ENCODE data around the gene IL15RA.

IL15RA gene

DNA sequence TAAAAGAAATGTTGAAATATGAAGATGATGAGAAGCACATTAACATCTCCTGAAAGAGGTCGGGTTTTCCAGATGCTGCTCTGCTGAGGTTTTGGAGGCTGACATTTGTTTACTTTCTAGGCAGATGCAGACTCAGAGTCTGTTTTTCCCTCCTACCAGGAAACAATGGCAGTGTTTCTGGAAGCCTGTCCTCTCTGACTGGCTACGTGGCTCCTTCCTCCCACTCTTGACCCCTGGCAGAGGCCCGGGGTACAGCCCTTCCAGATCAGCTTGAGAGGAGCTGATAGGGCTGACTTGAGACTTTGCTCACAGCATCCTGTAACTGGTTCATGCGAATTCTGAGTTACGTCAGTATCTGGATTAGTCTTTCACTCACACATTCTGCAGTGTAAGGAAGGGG is 41.1 kb upstream of the IL15RA start:
- no peak overlapping the region for H3K4me2 ChIP-seq (ENCODE audit: low read length)
- H2BK5ac ChIP-seq (ENCODE audit: low read depth, low read length, poor library complexity): no peak overlapping the region
- H4K8ac ChIP-seq (ENCODE audit: low read depth, low read length): no peak overlapping the region
- H3K36me3 ChIP-seq (ENCODE audit: control insufficient read depth in 1 of 2, insufficient read depth in 2 of 2, low read length in 2 of 2): no peaks in the 10 kb centered on the region
- no peak overlapping the region for H2AK5ac ChIP-seq (ENCODE audit: low read length)
- H3K79me1 ChIP-seq (ENCODE audit: low read length): no peaks in the 10 kb centered on the region
- H4K91ac ChIP-seq (ENCODE audit: low read depth, low read length): no peak overlapping the region
- H2BK12ac ChIP-seq (ENCODE audit: low read length): no peak overlapping the region
- no peaks in the 10 kb centered on the region for H3K9me3 ChIP-seq (ENCODE audit: insufficient read depth, low read depth, low read length)
- no peak overlapping the region for H3K4ac ChIP-seq (ENCODE audit: low read depth, low read length)
- H3K18ac ChIP-seq (ENCODE audit: low read length): no peak overlapping the region
- no peak for DNase-seq
- no peak overlapping the region for H3K14ac ChIP-seq (ENCODE audit: low read length)
- no peak overlapping the region for H3K27ac ChIP-seq (ENCODE audit: low read depth, low read length)
- no CpG with 5 or more reads among the region's 5 CpGs for WGBS (ENCODE audit: extremely low coverage, insufficient coverage, insufficient read length)
- no peak overlapping the region for H3K9ac ChIP-seq (ENCODE audit: low read length)
- H3K4me3 ChIP-seq (ENCODE audit: low read depth, low read length): no peak overlapping the region
- H4K12ac ChIP-seq (ENCODE audit: low read depth, low read length): no peak overlapping the region
- H2BK120ac ChIP-seq (ENCODE audit: insufficient read depth, low read length, poor library complexity): no peak overlapping the region
- H2AFZ ChIP-seq (ENCODE audit: insufficient read depth, low read length, poor library complexity): no peak overlapping the region
- H3K79me2 ChIP-seq (ENCODE audit: control insufficient read depth, insufficient read depth, low read length, poor library complexity): no peaks in the 10 kb centered on the region
- no peaks in the 10 kb centered on the region for H3K4me1 ChIP-seq (ENCODE audit: control insufficient read depth in 1 of 2, insufficient read depth in 2 of 2, low read length in 2 of 2)
- no peak overlapping the region for H3K23ac ChIP-seq (ENCODE audit: low read length)
- no peaks in the 10 kb centered on the region for H3K27me3 ChIP-seq (ENCODE audit: insufficient read depth, low read length)

DNA sequence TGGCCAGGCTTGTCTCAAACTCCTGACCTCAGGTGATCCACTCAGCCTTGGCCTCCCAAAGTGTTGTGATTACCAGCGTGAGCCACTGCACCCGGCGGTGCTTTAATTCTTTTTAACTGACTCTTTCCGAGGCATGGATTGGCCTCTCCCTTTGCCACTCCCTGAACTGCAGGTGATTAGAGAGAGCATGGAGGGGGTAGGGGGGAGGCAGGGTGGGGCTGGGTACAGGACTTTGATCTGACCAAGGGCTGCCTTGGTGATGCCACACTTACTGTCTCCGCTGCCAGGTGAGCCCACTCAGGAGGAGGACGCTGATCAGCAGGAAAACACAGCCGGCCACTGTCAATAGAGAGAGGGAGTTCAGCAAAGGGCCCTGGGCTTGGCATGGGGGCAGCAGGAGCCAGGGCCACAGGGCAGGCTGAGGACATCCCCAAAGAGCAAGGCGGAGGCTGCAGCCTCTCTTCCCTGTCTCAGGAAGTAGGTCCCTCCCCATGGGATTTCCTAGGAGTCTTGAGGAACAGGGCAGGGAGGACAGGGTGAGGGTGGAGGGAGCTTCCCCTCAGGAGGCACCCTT is 40.5 kb upstream of the IL15RA start:
- Histone ChIP-seq H3K79me1 (ENCODE audit: low read length) (no peaks in the 10 kb centered on the region), H3K9me3 (ENCODE audit: insufficient read depth, low read depth, low read length) (no peaks in the 10 kb centered on the region), H3K14ac (ENCODE audit: low read length) (no peak overlapping the region), H3K9ac (ENCODE audit: low read length) (peak overlapping the region; percentile 23), H3K79me2 (ENCODE audit: control insufficient read depth, insufficient read depth, low read length, poor library complexity) (no peaks in the 10 kb centered on the region), H4K91ac (ENCODE audit: low read depth, low read length) (no peak overlapping the region), H3K4me1 (ENCODE audit: control insufficient read depth in 1 of 2, insufficient read depth in 2 of 2, low read length in 2 of 2) (no peaks in the 10 kb centered on the region), H3K4me3 (ENCODE audit: low read depth, low read length) (no peak overlapping the region), H3K27me3 (ENCODE audit: insufficient read depth, low read length) (no peaks in the 10 kb centered on the region), H2BK120ac (ENCODE audit: insufficient read depth, low read length, poor library complexity) (no peak overlapping the region), H2AFZ (ENCODE audit: insufficient read depth, low read length, poor library complexity) (no peak overlapping the region), H2AK5ac (ENCODE audit: low read length) (no peak overlapping the region), H3K27ac (ENCODE audit: low read depth, low read length) (no peak overlapping the region), H4K8ac (ENCODE audit: low read depth, low read length) (no peak overlapping the region), H2BK12ac (ENCODE audit: low read length) (no peak overlapping the region), H3K4me2 (ENCODE audit: low read length) (no peak overlapping the region), H3K36me3 (ENCODE audit: control insufficient read depth in 1 of 2, insufficient read depth in 2 of 2, low read length in 2 of 2) (no peaks in the 10 kb centered on the region), H3K4ac (ENCODE audit: low read depth, low read length) (no peak overlapping the region), H3K18ac (ENCODE audit: low read length) (no peak overlapping the region), H3K23ac (ENCODE audit: low read length) (no peak overlapping the region), H2BK5ac (ENCODE audit: low read depth, low read length, poor library complexity) (no peak overlapping the region), H4K12ac (ENCODE audit: low read depth, low read length) (no peak overlapping the region)
- no peak for DNase-seq
- no CpG with 5 or more reads among the region's 8 CpGs for WGBS (ENCODE audit: extremely low coverage, insufficient coverage, insufficient read length)

DNA sequence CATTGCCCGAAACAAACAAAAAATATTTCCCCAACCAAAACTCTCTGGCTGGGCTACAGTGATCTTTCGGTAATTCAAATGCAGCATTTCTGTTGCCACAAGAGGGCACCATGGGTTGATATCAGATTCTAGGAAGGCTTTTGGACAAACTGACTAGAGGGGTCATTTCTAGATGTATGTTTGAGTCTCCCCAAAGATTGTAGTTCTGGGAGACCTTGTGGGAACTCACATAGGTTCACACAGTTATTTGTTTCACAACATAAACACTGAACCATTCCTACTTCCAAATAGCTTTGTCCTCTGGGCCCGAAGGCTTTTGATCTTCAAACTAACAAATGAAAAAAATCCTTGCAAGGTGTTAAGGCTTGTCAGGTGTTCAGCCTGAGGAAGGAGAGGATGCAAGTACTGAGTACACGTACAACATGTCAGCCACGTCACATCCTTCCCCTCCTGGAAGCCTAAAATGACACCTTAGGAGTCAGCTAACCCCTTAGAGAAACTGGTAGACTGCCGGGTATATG is 37.0 kb upstream of the IL15RA start:
- Histone ChIP-seq H2BK5ac (ENCODE audit: low read depth, low read length, poor library complexity) (no peak overlapping the region), H3K27ac (ENCODE audit: low read depth, low read length) (no peak overlapping the region), H3K4me3 (ENCODE audit: low read depth, low read length) (no peak overlapping the region), H3K9ac (ENCODE audit: low read length) (no peak overlapping the region), H2AK5ac (ENCODE audit: low read length) (no peak overlapping the region), H3K23ac (ENCODE audit: low read length) (no peak overlapping the region), H3K14ac (ENCODE audit: low read length) (no peak overlapping the region), H2BK12ac (ENCODE audit: low read length) (no peak overlapping the region), H4K8ac (ENCODE audit: low read depth, low read length) (no peak overlapping the region), H3K4me1 (ENCODE audit: control insufficient read depth in 1 of 2, insufficient read depth in 2 of 2, low read length in 2 of 2) (no peaks in the 10 kb centered on the region), H3K18ac (ENCODE audit: low read length) (no peak overlapping the region), H3K36me3 (ENCODE audit: control insufficient read depth in 1 of 2, insufficient read depth in 2 of 2, low read length in 2 of 2) (no peaks in the 10 kb centered on the region), H2BK120ac (ENCODE audit: insufficient read depth, low read length, poor library complexity) (no peak overlapping the region), H3K79me1 (ENCODE audit: low read length) (no peaks in the 10 kb centered on the region), H3K4ac (ENCODE audit: low read depth, low read length) (no peak overlapping the region), H3K4me2 (ENCODE audit: low read length) (no peak overlapping the region), H3K27me3 (ENCODE audit: insufficient read depth, low read length) (no peaks in the 10 kb centered on the region), H4K12ac (ENCODE audit: low read depth, low read length) (no peak overlapping the region), H3K79me2 (ENCODE audit: control insufficient read depth, insufficient read depth, low read length, poor library complexity) (no peaks in the 10 kb centered on the region), H4K91ac (ENCODE audit: low read depth, low read length) (no peak overlapping the region), H2AFZ (ENCODE audit: insufficient read depth, low read length, poor library complexity) (no peak overlapping the region), H3K9me3 (ENCODE audit: insufficient read depth, low read depth, low read length) (no peaks in the 10 kb centered on the region)
- no CpG with 5 or more reads among the region's 6 CpGs for WGBS (ENCODE audit: extremely low coverage, insufficient coverage, insufficient read length)
- DNase-seq: peak; percentile 24 to 67

DNA sequence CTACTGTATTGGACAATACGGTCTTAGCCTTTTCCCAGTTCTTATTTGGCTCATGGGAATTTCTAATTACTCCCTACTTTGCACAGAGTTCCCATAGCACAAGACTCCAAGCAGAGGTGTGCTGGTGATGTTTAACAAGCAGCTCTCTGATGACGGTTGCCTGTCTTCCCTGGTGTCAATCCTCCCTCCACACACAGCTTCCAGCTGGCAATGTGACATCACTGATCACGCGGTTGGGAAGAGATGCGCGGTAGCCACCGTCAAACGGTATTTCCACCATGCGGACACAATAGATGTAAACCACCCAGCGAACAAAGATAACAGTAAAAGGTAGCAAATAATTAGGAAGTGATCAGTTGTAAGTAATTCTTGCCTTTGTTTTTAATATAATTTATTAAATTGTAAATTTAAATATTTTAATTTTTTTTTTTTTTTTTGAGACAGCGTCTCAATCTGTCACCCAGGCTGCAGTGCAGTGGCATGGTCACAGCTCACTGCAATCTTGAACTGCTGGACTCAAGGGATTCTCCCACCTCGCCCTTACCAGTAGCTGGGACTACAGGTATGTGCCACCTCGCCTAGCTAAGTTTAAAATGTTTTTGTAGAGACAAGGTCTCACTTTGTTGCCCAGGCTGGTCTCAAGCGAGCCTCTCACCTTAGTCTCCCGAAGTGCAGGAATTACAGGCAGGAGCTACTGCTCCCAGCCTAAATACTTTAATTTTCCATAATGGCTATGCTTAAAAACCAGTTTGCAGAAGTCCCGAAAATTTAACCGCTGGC is 36.3 kb upstream of the IL15RA start:
- Histone ChIP-seq H3K9ac (ENCODE audit: low read length) (no peak overlapping the region), H2BK5ac (ENCODE audit: low read depth, low read length, poor library complexity) (no peak overlapping the region), H3K4ac (ENCODE audit: low read depth, low read length) (no peak overlapping the region), H3K4me3 (ENCODE audit: low read depth, low read length) (no peak overlapping the region), H2AFZ (ENCODE audit: insufficient read depth, low read length, poor library complexity) (no peak overlapping the region), H3K23ac (ENCODE audit: low read length) (no peak overlapping the region), H2BK120ac (ENCODE audit: insufficient read depth, low read length, poor library complexity) (no peak overlapping the region), H4K8ac (ENCODE audit: low read depth, low read length) (no peak overlapping the region), H3K79me1 (ENCODE audit: low read length) (no peaks in the 10 kb centered on the region), H2AK5ac (ENCODE audit: low read length) (no peak overlapping the region), H3K79me2 (ENCODE audit: control insufficient read depth, insufficient read depth, low read length, poor library complexity) (no peaks in the 10 kb centered on the region), H3K18ac (ENCODE audit: low read length) (no peak overlapping the region), H3K4me2 (ENCODE audit: low read length) (no peak overlapping the region), H3K27ac (ENCODE audit: low read depth, low read length) (no peak overlapping the region), H3K14ac (ENCODE audit: low read length) (no peak overlapping the region), H2BK12ac (ENCODE audit: low read length) (no peak overlapping the region), H4K91ac (ENCODE audit: low read depth, low read length) (no peak overlapping the region), H3K27me3 (ENCODE audit: insufficient read depth, low read length) (no peaks in the 10 kb centered on the region), H3K9me3 (ENCODE audit: insufficient read depth, low read depth, low read length) (no peaks in the 10 kb centered on the region), H4K12ac (ENCODE audit: low read depth, low read length) (no peak overlapping the region), H3K36me3 (ENCODE audit: control insufficient read depth in 1 of 2, insufficient read depth in 2 of 2, low read length in 2 of 2) (no peaks in the 10 kb centered on the region), H3K4me1 (ENCODE audit: control insufficient read depth in 1 of 2, insufficient read depth in 2 of 2, low read length in 2 of 2) (no peaks in the 10 kb centered on the region)
- DNase-seq: no peak
- WGBS (ENCODE audit: extremely low coverage, insufficient coverage, insufficient read length): no CpG with 5 or more reads among the region's 17 CpGs

Measured in trophoblast cell (in vitro differentiated cells and primary cell).